K562 treated with DMSO at 1 percent for 24 hours (cell line): ENCODE data around the gene KIAA0319L. TPM values are rescaled to one million over a fixed set of nuclear protein-coding genes. Genes with fewer than 3 reads are reported as not detected.

ENCODE experiments used
- total RNA-seq: library from RNA; unstranded; fragments of 300-600 nt; gene quantifications from 2 replicates; pipeline ENCODE4 v1.2.3, GENCODE V29; 2022; ENCODE audit warnings: low read depth; ENCODE audit not compliant: insufficient read depth

The KIAA0319L gene
- total RNA-seq = 58.8 and 62.7 TPM in 2 replicates

DNA sequence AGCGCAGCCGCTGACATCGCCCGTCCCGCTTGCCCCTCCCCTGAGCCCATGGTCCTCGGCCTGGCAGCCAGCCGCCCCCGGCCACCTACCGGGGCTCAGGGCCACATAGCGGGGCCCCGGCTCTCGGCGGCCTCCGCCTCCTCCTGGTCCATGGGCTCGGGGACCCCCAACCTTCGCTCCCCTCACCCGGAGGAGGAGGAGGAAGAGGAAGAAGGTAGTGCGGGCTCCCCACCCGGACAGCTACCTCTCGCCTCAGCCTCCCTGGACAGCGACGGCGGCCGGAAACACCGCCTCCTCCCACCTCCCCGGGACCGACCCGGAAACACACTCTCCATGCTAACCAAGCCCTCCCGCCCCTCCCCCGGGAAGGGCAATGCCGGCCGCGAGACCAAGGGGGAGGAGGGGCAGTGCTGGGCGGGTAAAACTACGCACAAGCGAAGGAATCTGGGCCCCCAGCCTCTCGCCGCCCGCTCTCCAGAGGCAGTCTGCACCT, at the start of gene KIAA0319L:
KIAA0319L (minus strand) TSS at position 286 of the 493 bp plus-strand sequence. CDS start 2,912 bp downstream, outside the sequence.

DNA sequence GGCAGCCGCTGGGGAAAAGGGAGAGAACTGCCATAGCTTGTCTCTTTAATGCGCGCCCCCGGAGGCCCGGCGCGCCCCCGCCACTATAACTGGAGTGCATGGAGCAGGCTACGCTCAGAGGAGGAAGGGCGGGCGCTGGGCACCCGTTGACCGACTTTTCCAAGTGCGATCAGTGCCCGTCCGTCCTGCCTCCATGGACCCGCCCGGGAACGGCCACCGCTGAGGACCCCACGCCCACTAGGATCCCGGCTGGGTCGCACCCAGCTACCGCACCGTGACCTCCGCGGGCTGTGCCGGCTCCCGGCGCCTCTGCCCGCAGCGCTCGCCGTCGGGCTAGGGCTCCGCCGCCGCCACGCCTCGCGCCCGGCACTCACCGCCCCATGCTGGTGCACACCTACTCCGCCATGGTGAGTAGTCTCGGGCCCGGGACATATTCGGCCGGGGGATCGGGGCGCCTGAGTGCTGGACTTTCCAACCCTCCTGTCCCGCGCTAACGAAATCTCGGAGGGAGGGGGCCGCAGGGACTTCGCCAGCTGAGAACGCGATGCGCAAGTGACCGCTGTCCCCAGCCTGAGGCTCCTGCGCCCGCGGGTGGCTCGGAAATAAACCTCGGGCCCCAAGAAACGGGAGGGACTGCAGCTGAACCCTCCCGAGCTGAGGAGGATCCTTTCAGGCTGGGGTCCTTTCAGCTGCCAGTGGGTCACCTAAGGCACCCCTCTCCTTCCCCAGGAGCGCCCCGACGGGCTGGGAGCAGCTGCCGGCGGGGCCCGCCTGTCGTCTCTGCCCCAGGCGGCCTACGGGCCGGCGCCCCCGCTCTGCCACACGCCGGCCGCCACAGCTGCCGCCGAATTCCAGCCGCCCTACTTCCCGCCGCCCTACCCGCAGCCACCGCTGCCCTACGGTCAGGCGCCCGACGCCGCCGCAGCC, 16.3 kb upstream of the KIAA0319L start, which contains the start of gene TFAP2E:
TFAP2E (plus strand) TSS at position 117 of the 927 bp plus-strand sequence; CDS start at position 381, 264 bp downstream.

DNA sequence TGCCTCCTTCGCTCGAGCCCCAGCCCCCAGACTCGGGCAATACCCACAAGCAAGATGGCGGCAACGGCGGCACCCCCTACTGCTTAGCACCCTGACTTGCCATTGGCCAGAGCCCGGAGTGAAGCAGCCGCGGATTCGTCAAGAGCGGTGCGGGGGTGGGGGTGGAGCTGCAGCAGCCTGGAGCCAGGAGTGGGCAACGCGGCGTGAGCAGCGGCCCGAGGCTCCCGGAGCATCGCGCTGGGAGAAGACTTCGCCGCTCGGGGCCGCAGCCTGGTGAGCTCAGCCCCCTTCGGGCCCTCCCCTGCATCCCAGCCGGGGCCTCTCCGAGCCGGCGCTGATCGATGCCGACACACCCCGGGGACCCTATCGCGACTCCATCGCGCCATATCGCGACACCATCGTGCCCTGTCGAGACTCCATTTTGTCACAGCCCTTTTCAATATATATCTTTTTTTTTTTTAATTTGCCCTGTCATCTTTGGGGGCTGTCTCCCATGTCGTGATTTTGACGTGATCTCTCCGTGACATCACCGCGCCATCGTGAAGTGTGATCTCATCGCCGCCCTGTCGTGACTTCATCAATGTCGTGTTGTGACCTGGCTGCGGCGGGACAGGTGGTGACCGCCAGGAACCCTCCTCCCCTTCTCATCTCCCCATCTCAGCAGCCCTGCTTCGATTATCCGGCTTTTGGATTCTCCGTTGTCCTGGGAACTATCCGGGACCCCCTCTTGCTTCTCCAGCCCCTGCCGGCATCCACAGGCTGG, 589 bp upstream of the KIAA0319L start, which contains the start of gene NCDN:
NCDN (plus strand) TSS at position 189 of the 763 bp plus-strand sequence; CDS start at position 581, 392 bp downstream.

Other genes starting within 250 kb of the KIAA0319L start
- 43.0 and 44.8 TPM in 2 replicates for gene NCDN, start 396 bp upstream of the KIAA0319L start, total RNA-seq
- gene TFAP2E, start 15.9 kb upstream of the KIAA0319L start, total RNA-seq = 1.2 and 1.9 TPM in 2 replicates
- gene PSMB2, start 84.1 kb upstream of the KIAA0319L start, total RNA-seq = 89.7 and 90.1 TPM in 2 replicates
- gene C1orf216, start 161.5 kb upstream of the KIAA0319L start, total RNA-seq = 22.0 and 25.2 TPM in 2 replicates
- gene CLSPN, start 212.6 kb upstream of the KIAA0319L start, total RNA-seq = 35.8 and 37.9 TPM in 2 replicates